GM06990 (cell line): Measurements from ENCODE around the gene ZNF618.
"Not testable (repeated sequence)": the region's sequence is repeated elsewhere in the genome, so short reads cannot be mapped to it uniquely, and the experiment has no call there.

Experiments
- DNase-seq: peaks from one replicate; pipeline ENCODE4 v3.0.0-alpha.2; 2011; ENCODE audit not compliant: insufficient read length; ENCODE audit errors: extremely low read depth
- H3K27me3 ChIP-seq: replicated peaks from 2 replicates; pipeline ENCODE4 v1.6.0; 2011; ENCODE audit warnings: low read length; ENCODE audit not compliant: control insufficient read depth, insufficient read depth
- H3K36me3 ChIP-seq: 2 replicates; pipeline ENCODE4 v1.5.1; 2011; ENCODE audit warnings: low read length; ENCODE audit not compliant: control insufficient read depth, insufficient read depth
- H3K4me3 ChIP-seq: replicated peaks from 2 replicates; pipeline ENCODE4 v1.5.1; 2011; ENCODE audit warnings: low read depth, mild to moderate bottlenecking, control low read depth, low read length
- TF ChIP-seq, protein P1 (sequence below): IDR thresholded peaks from 2 replicates; pipeline ENCODE4 v1.5.1; 2011; ENCODE audit warnings: low read length, control low read depth, mild to moderate bottlenecking, inconsistent platforms; ENCODE audit not compliant: insufficient read depth, poor library complexity, severe bottlenecking

ZNF618 gene

DNA sequence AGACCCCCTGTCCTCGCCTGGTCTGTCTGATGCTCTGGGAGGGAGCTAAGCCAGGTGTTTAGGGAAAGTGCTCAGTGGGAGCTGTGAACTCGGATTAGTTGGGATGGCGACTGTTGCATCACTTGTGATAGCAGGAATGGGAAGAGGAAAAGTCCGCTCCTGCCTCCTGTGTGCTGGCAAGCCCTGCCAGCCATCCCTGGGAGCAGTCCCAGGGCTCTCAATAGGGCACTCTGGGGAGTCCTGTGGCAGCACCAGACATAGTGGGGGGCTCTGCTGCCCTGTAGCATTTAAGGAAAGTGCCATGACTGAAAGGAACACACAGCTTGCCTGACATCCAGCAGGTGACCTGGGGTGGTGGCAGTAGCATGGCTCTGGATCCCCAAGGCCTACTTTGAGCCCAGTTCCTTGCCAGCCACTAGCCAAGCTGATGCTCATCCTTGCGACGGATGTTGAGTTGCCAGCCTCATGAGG lies 120.5 kb downstream of the ZNF618 start:
- Histone ChIP-seq H3K27me3 (no peaks in the 10 kb centered on the region; the same call in 1 of the 2 replicates), H3K4me3 (no peak overlapping the region), H3K36me3 (no peaks in the 10 kb centered on the region)
- TF ChIP-seq, protein P1, sequence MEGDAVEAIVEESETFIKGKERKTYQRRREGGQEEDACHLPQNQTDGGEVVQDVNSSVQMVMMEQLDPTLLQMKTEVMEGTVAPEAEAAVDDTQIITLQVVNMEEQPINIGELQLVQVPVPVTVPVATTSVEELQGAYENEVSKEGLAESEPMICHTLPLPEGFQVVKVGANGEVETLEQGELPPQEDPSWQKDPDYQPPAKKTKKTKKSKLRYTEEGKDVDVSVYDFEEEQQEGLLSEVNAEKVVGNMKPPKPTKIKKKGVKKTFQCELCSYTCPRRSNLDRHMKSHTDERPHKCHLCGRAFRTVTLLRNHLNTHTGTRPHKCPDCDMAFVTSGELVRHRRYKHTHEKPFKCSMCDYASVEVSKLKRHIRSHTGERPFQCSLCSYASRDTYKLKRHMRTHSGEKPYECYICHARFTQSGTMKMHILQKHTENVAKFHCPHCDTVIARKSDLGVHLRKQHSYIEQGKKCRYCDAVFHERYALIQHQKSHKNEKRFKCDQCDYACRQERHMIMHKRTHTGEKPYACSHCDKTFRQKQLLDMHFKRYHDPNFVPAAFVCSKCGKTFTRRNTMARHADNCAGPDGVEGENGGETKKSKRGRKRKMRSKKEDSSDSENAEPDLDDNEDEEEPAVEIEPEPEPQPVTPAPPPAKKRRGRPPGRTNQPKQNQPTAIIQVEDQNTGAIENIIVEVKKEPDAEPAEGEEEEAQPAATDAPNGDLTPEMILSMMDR, result no peak
- DNase-seq, result no peak

DNA sequence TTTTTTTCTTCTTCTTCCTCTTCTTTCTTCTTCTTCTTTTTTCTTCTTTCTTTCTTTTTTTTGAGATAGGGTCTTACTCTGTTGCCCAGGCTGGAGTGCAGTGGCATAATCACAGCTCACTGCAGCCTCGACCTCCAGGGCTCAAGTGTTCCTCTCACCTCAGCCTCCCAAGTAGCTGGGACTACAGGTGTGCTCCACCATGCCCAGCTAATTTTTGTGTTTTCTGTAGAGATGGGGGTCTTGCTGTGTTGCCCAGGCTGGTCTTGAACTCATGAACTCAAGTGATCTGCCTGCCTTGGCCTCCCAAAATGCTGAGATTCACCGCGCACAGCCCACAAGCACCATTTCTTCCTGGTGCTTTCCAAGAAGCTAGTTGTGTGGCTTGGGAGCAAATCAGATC lies 121.0 kb downstream of the ZNF618 start:
- H3K4me3 ChIP-seq, DNase-seq, H3K36me3 ChIP-seq, H3K27me3 ChIP-seq: not testable (repeated sequence)

DNA sequence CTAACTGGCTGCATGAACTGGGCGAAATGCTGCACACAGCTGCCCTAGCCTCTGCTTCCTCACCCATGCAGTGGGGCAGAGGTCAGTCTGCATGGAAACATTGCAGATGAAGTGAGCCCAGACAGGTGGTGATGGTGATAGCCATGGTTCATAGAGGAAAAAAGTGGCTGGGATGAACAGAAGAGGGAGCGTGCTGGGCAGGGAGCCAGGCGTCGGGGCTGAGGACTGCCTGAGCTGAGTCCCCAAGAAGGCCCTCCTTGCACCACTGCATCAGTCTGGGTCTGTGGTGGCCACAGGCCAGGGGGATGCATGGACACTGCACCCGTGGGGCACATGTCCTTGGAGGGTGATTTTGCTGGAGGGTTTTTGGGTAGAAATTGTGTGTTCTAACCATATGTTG lies 121.5 kb downstream of the ZNF618 start:
- H3K27me3 ChIP-seq, result no peaks in the 10 kb centered on the region; the same call in 1 of the 2 replicates
- TF ChIP-seq, protein P1, result no peak
- H3K4me3 ChIP-seq, result no peak overlapping the region
- DNase-seq, result no peak
- no peaks in the 10 kb centered on the region for H3K36me3 ChIP-seq

DNA sequence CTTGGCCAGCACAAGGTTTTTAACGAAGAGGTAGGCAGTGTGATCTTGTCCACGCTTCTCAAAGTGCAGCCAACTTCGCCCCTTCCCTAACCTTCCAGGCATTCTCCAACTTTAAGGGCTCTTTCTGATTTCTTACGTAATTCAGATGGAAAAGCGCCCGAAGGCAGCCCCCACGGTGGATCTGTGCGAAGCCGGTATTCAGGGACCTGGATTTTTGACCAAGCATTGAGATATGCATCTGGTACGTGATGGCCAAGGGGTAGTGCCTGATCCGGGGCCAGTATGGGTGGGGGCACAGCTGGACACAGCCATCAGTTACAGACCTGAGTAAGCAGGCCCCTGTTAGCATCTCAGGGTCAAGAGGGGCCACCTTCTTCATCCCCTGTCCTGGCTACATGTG lies 122.0 kb downstream of the ZNF618 start:
- Histone ChIP-seq H3K4me3 (no peak overlapping the region), H3K36me3 (no peaks in the 10 kb centered on the region), H3K27me3 (no peaks in the 10 kb centered on the region; the same call in 1 of the 2 replicates)
- no peak for DNase-seq
- TF ChIP-seq, protein P1, result no peak

DNA sequence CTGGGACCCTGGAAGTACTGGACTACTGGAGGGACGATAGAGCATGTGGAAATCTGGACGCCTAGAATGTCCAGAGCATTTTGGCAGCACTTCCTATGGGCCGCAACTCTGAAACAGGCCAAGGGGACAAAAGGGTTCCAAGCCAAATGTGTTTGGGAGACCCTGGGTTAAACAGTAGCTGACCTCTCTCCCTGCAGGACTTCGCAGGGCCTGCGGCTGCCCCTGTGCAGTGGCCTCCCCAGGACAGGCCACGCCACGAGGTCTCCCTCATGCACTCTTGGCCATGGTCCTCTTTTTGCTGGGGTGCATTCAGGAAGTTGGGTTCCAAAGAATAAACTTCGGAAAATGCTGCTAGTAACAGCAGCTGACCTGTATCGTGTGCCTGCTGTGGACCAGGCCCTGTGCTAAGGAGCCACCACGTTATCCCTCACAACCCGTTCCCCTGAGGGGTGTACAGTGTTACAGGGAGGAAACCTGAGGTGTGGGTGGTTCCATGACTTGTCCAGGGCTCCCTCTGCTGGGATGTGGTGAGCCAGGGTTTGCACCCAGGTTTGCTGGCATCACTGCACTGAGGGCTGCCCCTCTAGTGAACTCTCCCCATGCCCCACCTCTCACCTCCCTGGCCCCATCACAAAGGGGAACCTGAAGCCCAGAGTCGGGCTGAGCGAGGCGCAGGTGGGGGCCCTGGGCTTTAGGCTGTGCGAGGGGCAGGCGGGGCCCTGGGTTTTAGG lies 122.6 kb downstream of the ZNF618 start:
- Histone ChIP-seq H3K36me3 (no peaks in the 10 kb centered on the region), H3K4me3 (no peak overlapping the region), H3K27me3 (no peaks in the 10 kb centered on the region; the same call in 1 of the 2 replicates)
- no peak for DNase-seq
- TF ChIP-seq, protein P1, result no peak

DNA sequence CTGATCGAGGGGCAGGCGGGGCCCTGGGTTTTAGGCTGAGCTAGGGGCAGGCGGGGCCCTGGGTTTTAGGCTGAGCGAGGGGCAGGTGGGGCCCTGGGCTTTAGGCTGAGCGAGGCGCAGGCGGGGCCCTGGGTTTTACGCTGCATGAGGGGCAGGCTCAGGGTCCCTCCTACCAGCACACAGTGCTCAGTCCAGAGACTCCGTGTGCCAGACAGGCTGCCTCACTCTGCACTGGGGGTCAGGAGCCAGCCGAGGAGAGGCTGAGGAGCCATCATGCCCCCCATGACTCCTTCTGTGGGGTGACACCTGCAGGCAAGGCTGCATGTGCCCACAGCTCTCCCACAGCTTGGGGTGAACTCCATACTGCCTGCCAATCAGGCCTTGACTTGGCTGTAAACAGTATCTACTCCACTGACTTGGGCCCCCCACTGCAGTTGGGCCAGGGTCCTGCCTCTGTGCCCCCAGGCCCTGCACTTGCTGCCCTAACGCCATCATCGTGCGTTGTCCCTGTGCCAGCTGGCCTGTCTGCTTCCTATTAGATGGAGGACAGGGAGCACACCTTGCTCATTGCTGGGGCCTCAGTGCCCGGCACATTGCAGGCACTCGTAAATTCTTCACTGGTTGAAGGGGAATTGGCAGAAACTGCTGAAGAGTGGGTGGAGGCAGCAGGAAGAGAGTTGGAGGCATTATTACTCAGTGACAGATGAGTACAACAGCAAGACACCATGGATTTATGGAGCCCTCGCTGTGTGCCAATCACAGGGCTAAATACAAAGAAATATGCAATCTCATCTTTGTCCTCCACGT lies 123.3 kb downstream of the ZNF618 start:
- no peak for DNase-seq
- Histone ChIP-seq H3K4me3 (no peak overlapping the region), H3K27me3 (no peaks in the 10 kb centered on the region), H3K36me3 (no peaks in the 10 kb centered on the region)
- TF ChIP-seq, protein P1, result no peak
